CMK (cell line): Measurements from ENCODE around the gene MANBA.

ENCODE experiments used
- DNase-seq: peaks from one replicate; pipeline ENCODE4 v3.0.0-alpha.2; 2010; ENCODE audit warnings: low read depth

The MANBA gene

DNA sequence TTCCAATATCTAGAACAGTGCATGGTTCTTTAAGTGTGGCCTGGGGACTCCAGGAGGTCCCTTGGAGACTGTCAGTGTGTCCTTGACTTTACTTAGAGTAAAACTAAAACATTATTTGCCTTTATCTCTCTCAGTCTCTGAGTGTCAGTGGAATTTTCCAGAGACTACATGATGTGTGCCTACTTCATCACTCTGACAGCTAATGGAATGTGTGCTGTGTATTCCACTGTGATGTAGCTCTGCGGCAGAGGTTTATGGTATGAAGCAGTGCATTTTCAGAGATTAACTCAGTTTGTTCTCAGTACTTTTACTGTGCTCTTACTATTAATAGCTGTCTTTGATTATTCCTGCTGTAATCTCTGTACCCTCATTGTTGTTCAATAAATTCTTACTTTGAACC lies 85.6 kb downstream of the MANBA start:
- DNase-seq = no peak

- no peak for DNase-seq
Measured at GRCh38 chr4:102667001-102667400, 93.8 kb downstream of the MANBA start.

GRCh38 chr4:102665527-102665926 lies 95.2 kb downstream of the MANBA start:
- no peak for DNase-seq

GRCh38 chr4:102663073-102663472 lies 97.7 kb downstream of the MANBA start:
- DNase-seq = no peak

DNA sequence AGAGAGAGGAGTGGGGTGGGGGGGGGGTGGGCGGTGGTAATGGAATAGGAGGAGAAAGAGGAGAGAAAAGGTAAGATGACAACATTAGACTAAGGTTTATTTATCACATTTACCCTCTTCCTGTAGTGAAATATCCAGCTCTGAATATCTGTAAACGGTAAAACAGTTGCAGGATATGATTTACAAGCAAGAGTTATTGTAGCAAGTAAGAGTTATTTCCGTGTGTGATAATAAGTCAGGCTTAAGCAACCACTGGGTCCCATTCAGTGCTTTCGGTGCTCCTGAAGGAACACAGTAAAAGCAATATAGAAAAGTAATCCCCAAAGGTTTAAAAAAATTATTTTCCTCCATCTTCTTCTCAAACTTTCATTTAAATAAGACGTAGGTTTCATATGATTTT lies 103.6 kb downstream of the MANBA start:
- no peak for DNase-seq

GRCh38 chr4:102647117-102647516 lies 113.7 kb downstream of the MANBA start:
- DNase-seq = no peak

DNA sequence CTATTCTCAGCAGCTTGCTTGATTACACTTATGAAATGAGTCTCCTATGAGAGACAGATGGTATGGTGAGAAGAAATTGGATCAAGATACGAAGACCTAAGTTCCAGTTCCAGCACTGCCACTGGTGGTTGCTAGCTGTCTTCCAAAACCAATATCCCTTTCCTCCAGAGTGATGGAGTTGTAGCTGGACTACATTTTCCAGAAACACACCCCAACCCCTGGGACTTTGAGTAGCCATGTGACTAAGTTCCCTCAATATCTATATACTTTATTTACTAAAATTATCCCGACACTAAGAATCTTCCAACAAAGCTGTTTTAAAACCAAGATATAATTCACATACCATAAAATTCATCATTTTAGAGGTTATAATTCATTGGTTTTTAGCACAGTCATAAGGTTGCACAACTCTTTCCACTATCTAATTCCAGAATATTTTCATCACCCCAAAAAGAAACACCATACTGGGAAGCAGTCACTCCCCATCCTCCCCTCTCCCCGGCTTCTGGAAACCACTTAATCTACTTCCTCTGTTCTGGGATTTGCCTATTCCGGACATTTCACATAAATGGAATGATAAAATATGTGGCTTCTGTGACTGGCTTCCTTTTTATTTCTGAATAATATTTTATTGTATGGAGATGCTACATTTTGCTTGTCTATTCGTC lies 118.0 kb downstream of the MANBA start:
- DNase-seq = no peak

GRCh38 chr4:102641793-102642192 lies 119.0 kb downstream of the MANBA start:
- no peak for DNase-seq

GRCh38 chr4:102640669-102641068 lies 120.1 kb downstream of the MANBA start:
- DNase-seq = no peak

DNA sequence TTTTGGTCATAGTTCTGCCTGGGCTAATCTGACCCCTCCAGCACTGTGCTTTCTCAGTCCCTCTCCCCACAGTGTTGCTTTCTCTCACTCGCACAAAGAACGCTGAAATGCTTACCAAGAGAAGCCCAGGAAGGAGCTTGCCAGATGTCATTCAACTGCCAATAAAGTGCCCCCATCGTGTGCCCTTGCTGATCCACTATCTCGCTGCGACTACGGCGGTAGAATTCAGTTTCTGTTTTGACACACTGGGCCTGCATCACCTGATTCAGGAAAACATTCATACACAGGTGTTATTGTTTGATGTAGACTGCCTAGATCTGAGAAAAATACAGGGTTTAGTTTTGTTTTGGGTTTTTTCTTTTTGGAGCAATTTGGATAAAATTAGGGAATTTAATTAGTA lies 121.2 kb downstream of the MANBA start:
- no peak for DNase-seq

GRCh38 chr4:102638621-102639020 lies 122.1 kb downstream of the MANBA start:
- DNase-seq = no peak

- no peak for DNase-seq
Measured at GRCh38 chr4:102637391-102637790, 123.4 kb downstream of the MANBA start.

DNA sequence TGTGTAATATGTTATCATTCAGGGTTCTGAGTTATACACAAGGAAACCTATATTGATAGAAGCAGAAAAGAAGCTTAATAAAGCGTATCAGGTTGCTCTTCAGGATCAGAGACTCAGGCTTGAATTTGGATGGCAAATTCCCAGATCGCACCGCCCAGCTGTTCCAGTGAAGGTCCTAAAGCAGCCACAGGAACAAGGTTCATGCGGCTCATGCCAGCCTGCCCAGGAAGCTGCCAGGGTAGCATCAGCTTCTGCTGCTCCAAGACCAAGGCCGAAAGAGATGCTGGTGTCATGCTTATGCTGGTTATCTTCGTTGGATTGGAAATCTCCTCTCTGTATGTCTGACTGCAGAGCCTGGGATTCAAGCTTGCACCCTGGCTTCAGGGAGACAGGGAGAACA lies 127.7 kb downstream of the MANBA start:
- DNase-seq = no peak

GRCh38 chr4:102632241-102633065 lies 128.3 kb downstream of the MANBA start:
- DNase-seq = no peak

GRCh38 chr4:102631616-102632015 lies 129.2 kb downstream of the MANBA start:
- DNase-seq = no peak

DNA sequence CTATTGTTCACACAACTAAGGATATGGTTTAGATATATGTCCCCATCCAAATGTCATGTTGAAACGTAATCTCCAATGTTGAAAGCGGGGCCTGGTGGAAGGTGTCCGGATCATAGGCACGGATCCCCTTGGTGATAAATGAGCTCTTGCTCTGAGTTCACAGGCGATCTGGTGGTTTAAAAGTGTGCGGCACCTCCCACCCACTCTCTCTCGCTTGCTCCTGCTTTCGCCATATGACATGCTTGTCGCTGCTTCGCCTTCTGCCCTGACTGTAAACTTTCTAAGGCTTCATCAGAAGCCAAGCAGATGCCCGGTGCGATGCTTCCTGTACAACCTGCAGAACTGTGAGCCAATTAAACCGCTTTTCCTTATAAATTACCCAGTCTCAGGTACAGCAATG lies 131.1 kb downstream of the MANBA start:
- no peak for DNase-seq

DNA sequence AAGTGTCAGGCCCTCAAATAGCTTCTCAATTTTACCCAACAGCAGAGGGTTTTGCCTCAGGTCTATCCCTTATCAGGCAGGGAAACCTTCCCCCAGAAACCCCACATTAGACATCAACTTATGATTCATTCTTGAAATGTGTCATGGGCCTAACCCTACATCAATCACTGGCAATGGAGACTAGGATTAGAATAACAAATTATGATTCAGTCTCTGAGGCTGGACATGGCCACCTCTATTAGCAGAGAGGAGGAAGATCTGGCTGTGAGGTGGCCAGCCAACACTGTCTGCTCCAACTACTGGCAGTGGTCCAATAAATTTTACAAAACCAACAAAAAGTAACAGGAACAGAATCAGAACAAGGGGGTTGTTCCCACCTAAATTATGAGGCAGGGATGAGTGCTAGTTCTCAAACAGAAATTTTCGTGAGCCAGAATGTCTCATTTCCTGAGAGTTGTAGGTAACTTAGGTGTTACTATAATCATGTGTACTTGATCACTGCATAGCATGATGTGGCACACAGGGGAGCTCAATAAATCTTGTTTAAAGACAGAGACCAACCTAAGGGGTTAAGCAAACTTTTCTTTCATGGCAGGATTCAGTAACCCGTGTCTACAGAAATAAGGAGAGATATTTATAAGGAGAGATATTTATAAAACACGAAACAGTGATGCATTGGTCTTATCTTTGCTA lies 132.8 kb downstream of the MANBA start:
- no peak for DNase-seq

DNA sequence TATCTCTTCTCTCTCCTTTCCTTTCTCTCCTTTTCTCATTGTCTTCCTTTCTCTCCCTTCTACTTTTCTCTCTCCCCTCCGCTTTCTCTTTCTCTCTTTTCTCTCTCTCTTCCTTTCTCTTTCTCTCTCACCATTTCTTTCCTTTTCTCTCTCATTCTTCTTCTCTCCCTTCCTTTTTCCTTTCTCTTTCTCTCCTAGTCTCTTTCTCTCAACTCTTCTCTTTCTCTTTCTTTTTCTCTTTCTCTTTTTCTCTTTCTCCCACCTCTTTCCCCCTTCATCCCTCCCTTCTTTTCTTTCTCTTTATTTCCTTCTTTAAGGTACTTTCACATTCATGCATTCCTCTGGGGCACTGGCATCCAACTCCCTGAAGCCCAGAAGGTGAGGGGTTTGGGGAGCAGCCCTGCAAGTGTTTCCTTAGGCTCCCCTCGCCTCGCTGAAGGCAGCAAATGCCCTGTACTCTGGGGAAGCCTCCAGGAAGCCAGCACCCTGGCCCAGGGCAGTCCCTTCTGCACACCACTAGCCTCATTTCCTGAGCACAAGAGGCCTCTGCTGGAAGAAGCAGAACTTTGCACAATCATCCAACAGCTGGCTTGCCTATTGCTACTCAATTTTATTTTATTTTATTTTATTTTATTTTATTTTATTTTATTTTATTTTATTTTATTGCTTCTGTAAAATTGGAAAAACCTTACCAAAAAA lies 135.4 kb downstream of the MANBA start:
- DNase-seq = no peak

DNA sequence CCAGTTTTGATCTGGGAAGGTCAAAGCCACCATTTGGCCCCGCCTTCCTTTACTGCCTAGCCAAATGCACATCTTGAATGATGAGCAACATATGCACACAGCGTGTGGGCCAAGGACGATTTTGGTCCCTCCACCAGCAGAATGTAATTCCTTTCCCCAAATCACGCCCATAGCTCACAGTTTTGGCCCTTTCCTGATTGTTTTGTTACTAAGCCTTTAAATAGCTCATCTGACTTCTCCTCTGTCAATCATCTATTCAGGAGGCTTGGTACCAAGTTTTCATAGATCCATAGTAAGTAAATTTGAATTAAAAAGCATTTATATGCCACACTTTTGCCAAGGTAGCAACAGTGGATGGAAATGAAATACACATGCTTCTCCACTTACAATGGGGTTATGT lies 136.3 kb downstream of the MANBA start:
- no peak for DNase-seq

DNA sequence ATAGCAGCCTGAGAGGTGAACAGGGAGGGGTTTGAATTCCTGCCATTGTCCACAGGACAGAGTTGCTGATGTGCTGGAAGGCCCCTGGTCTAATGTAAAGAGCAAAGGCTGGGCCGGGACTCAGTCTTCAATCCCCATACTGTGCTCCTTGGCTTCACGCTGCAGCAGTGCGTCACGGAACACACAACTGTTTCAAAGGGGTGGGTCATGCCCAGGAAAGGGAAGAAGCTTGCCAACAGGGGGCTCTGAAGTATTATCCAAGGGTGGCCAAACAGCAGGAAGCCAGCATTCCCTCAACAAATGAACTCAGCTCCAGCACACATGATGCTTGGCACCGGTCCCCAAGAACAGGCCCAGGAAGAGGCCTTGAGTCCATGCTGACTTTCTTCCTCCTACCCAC lies 137.1 kb downstream of the MANBA start:
- no peak for DNase-seq

- DNase-seq = no peak
Measured at GRCh38 chr4:102620697-102621497, 139.9 kb downstream of the MANBA start.
